ENCODE data around the gene LRRC8B. TPM values are rescaled to one million over a fixed set of nuclear protein-coding genes. Genes with fewer than 3 reads are reported as not detected.

The LRRC8B gene
- total RNA-seq, 1 donor from 2014 or later: 6.4 TPM

GRCh38 chr1:89600451-89601224 is 76.0 kb downstream of the LRRC8B start:
- Histone ChIP-seq H3K36me3 (ENCODE audit: insufficient read depth, low read length) (no peaks in the 10 kb centered on the region), H3K9me3 (ENCODE audit: insufficient read depth, low read depth, low read length) (no peaks in the 10 kb centered on the region), H3K4me3 (ENCODE audit: insufficient read depth, low read depth, low read length) (no peak overlapping the region), H3K27me3 (ENCODE audit: insufficient read depth, low read length) (no peaks in the 10 kb centered on the region), H2AFZ (ENCODE audit: low read depth, low read length) (no peak overlapping the region), H4K20me1 (ENCODE audit: insufficient read depth, low read length) (no peaks in the 10 kb centered on the region), H3K9ac (ENCODE audit: low read length) (no peak overlapping the region), H3K27ac (ENCODE audit: low read depth, low read length) (no peak overlapping the region), H3K4me2 (ENCODE audit: low read length) (no peak overlapping the region), H3K79me2 (ENCODE audit: insufficient read depth, low read length) (no peaks in the 10 kb centered on the region), H3K4me1 (ENCODE audit: insufficient read depth, low read length) (peaks cover 12% of the 10 kb centered on the region)
- H3K4me3 Mint-ChIP-seq (ENCODE audit: unreplicated experiment): no peak overlapping the region
- FAIRE-seq (no peak), DNase-seq (ENCODE audit: low read depth) (no peak)
- peaks cover 12% of the 10 kb centered on the region for H3K4me1 Mint-ChIP-seq (ENCODE audit: low read depth, unreplicated experiment)
- no peaks in the 10 kb centered on the region for H3K36me3 Mint-ChIP-seq (ENCODE audit: low read depth, unreplicated experiment)
- peaks cover 27% of the 10 kb centered on the region for H3K27me3 Mint-ChIP-seq (ENCODE audit: low read depth, unreplicated experiment)
- TF ChIP-seq CTCF (IDR thresholded peaks at IDR 0.05; ENCODE audit: insufficient read depth, low read depth, low read length) (no peak), EZH2 (IDR thresholded peaks at IDR 0.05; ENCODE audit: insufficient read depth, low read length) (no peak)
- no peak overlapping the region for H3K27ac Mint-ChIP-seq (ENCODE audit: unreplicated experiment)
- H3K9me3 Mint-ChIP-seq (ENCODE audit: unreplicated experiment): no peaks in the 10 kb centered on the region

- Mint-ChIP-seq H3K4me3 (ENCODE audit: unreplicated experiment) (no peak overlapping the region), H3K27ac (ENCODE audit: unreplicated experiment) (no peak overlapping the region), H3K9me3 (ENCODE audit: unreplicated experiment) (no peaks in the 10 kb centered on the region), H3K36me3 (ENCODE audit: low read depth, unreplicated experiment) (no peaks in the 10 kb centered on the region), H3K4me1 (ENCODE audit: low read depth, unreplicated experiment) (peaks cover 23% of the 10 kb centered on the region), H3K27me3 (ENCODE audit: low read depth, unreplicated experiment) (peaks cover 30% of the 10 kb centered on the region)
- no peaks in the 10 kb centered on the region for H3K27me3 ChIP-seq (ENCODE audit: insufficient read depth, low read length)
- no peak overlapping the region for H3K9ac ChIP-seq (ENCODE audit: low read length)
- no peaks in the 10 kb centered on the region for H3K36me3 ChIP-seq (ENCODE audit: insufficient read depth, low read length)
- DNase-seq (ENCODE audit: low read depth) (no peak), FAIRE-seq (no peak)
- H3K9me3 ChIP-seq (ENCODE audit: insufficient read depth, low read depth, low read length): no peaks in the 10 kb centered on the region
- H2AFZ ChIP-seq (ENCODE audit: low read depth, low read length): no peak overlapping the region
- TF ChIP-seq CTCF (IDR thresholded peaks at IDR 0.05; ENCODE audit: insufficient read depth, low read depth, low read length) (no peak), EZH2 (IDR thresholded peaks at IDR 0.05; ENCODE audit: insufficient read depth, low read length) (no peak)
- H4K20me1 ChIP-seq (ENCODE audit: insufficient read depth, low read length): no peaks in the 10 kb centered on the region
- no peak overlapping the region for H3K27ac ChIP-seq (ENCODE audit: low read depth, low read length)
- no peak overlapping the region for H3K4me3 ChIP-seq (ENCODE audit: insufficient read depth, low read depth, low read length)
- H3K4me1 ChIP-seq (ENCODE audit: insufficient read depth, low read length): peaks cover 18% of the 10 kb centered on the region
- no peaks in the 10 kb centered on the region for H3K79me2 ChIP-seq (ENCODE audit: insufficient read depth, low read length)
- H3K4me2 ChIP-seq (ENCODE audit: low read length): no peak overlapping the region
Observed at GRCh38 chr1:89602871-89603404, 78.3 kb downstream of the LRRC8B start.

Measured in astrocyte (in vitro differentiated cells and primary cell).